Measurements from ENCODE around the gene DDC.

Gene DDC

GRCh38 chr7:50427518-50427917, 137.7 kb downstream of the DDC start:
- Histone ChIP-seq H3K9me3 (ENCODE audit: control insufficient read depth, low read length) (no peaks in the 10 kb centered on the region), H3K4me3 (ENCODE audit: extremely low read depth, insufficient read depth, low read length, poor library complexity, severe bottlenecking) (no peak overlapping the region), H3K36me3 (ENCODE audit: control insufficient read depth, insufficient read depth, low read length) (no peaks in the 10 kb centered on the region), H3K4me1 (ENCODE audit: control insufficient read depth, insufficient read depth, low read length, poor library complexity, severe bottlenecking) (no peaks in the 10 kb centered on the region), H3K27ac (ENCODE audit: low read depth, low read length, severe bottlenecking) (no peak overlapping the region)
- WGBS, 2 experiments (ENCODE audit: insufficient coverage in 2 of 2), result 87 to 100% methylated on average over 2 of the region's 2 CpGs

- Histone ChIP-seq H3K4me1 (ENCODE audit: control insufficient read depth, insufficient read depth, low read length, poor library complexity, severe bottlenecking) (no peaks in the 10 kb centered on the region), H3K9me3 (ENCODE audit: control insufficient read depth, low read length) (no peaks in the 10 kb centered on the region), H3K4me3 (ENCODE audit: extremely low read depth, insufficient read depth, low read length, poor library complexity, severe bottlenecking) (no peak overlapping the region), H3K36me3 (ENCODE audit: control insufficient read depth, insufficient read depth, low read length) (no peaks in the 10 kb centered on the region), H3K27ac (ENCODE audit: low read depth, low read length, severe bottlenecking) (no peak overlapping the region)
- WGBS, 2 experiments (ENCODE audit: insufficient coverage in 2 of 2), result 89% methylated on average over 3 to 4 of the region's 5 CpGs
Measured at GRCh38 chr7:50426280-50427045, 138.7 kb downstream of the DDC start.

GRCh38 chr7:50425318-50425717, 139.9 kb downstream of the DDC start:
- Histone ChIP-seq H3K4me1 (ENCODE audit: control insufficient read depth, insufficient read depth, low read length, poor library complexity, severe bottlenecking) (no peaks in the 10 kb centered on the region), H3K36me3 (ENCODE audit: control insufficient read depth, insufficient read depth, low read length) (no peaks in the 10 kb centered on the region), H3K4me3 (ENCODE audit: extremely low read depth, insufficient read depth, low read length, poor library complexity, severe bottlenecking) (no peak overlapping the region), H3K9me3 (ENCODE audit: control insufficient read depth, low read length) (no peaks in the 10 kb centered on the region), H3K27ac (ENCODE audit: low read depth, low read length, severe bottlenecking) (no peak overlapping the region)
- 94 to 96% methylated on average over 3 to 4 of the region's 6 CpGs for WGBS, 2 experiments (ENCODE audit: insufficient coverage in 2 of 2)

DNA sequence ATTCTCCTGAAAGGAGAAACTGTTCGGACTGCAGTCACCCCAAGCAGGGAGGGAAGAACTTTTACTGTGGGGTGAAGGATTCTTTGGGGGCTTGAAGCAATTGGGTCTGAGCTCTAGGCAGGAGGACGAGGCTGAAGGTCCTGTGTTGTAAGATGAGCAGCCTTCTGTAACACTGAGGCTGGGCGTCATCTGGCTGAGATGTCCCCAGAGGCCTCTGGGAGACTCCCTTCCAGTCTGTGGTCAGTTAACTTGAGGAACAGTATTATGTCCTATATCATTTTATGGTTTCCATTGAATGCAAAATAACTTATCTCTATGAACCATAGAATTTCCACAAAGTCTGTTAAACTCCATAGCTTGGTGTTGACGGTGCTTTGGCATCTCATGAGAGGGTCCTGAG, 141.3 kb downstream of the DDC start:
- no peaks in the 10 kb centered on the region for H3K36me3 ChIP-seq (ENCODE audit: control insufficient read depth, insufficient read depth, low read length)
- peaks cover 3% of the 10 kb centered on the region for H3K4me1 ChIP-seq (ENCODE audit: control insufficient read depth, insufficient read depth, low read length, poor library complexity, severe bottlenecking)
- WGBS, 2 experiments (ENCODE audit: insufficient coverage in 2 of 2), result 86 to 100% methylated on average over 2 to 3 of the region's 4 CpGs
- H3K27ac ChIP-seq (ENCODE audit: low read depth, low read length, severe bottlenecking), result no peak overlapping the region
- H3K4me3 ChIP-seq (ENCODE audit: extremely low read depth, insufficient read depth, low read length, poor library complexity, severe bottlenecking), result no peak overlapping the region
- H3K9me3 ChIP-seq (ENCODE audit: control insufficient read depth, low read length), result no peaks in the 10 kb centered on the region

DNA sequence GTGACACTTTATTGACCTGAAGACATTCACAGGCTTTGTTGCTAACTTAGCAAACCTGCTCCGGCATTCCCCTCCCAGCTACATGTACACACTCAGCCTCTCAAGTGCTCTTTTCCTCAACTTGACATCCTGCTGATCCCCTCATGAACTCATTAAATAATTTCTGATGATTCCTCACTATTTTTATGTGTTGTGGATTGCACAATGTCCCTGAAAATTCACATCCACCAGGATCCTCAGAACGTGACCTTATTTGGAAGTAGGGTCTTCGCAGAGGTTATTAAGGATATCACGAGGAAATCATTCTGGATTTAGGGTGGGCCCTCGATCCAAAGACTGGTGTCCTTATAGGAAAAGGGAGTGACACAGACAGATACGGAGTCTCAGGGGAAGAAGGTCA, 142.3 kb downstream of the DDC start:
- no peaks in the 10 kb centered on the region for H3K36me3 ChIP-seq (ENCODE audit: control insufficient read depth, insufficient read depth, low read length)
- no peaks in the 10 kb centered on the region for H3K9me3 ChIP-seq (ENCODE audit: control insufficient read depth, low read length)
- H3K4me1 ChIP-seq (ENCODE audit: control insufficient read depth, insufficient read depth, low read length, poor library complexity, severe bottlenecking), result peaks cover 8% of the 10 kb centered on the region
- H3K27ac ChIP-seq (ENCODE audit: low read depth, low read length, severe bottlenecking), result no peak overlapping the region
- 98 to 100% methylated on average over 4 to 6 of the region's 6 CpGs for WGBS, 2 experiments (ENCODE audit: insufficient coverage in 2 of 2)
- no peak overlapping the region for H3K4me3 ChIP-seq (ENCODE audit: extremely low read depth, insufficient read depth, low read length, poor library complexity, severe bottlenecking)

DNA sequence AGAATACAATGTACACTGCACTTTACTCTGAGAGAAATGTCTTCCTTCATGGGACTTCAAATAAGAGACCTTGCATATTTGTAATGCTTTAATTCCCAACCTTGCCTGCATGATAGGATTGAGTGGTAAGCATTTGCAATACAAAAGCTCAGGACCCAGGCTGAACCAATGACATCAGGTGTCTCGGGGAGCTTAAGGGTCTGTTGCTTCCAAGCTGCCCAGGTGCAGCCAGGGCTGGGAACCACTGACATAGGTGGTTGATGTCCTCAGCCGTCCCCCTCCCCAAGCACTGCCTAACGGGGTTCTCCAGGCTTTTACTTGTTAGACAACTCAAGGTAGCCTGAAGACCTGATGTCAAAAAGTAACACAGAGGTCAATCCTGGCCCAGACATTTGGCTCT, 144.2 kb downstream of the DDC start:
- Histone ChIP-seq H3K4me1 (ENCODE audit: control insufficient read depth, insufficient read depth, low read length, poor library complexity, severe bottlenecking) (peaks cover 8% of the 10 kb centered on the region), H3K36me3 (ENCODE audit: control insufficient read depth, insufficient read depth, low read length) (no peaks in the 10 kb centered on the region), H3K27ac (ENCODE audit: low read depth, low read length, severe bottlenecking) (no peak overlapping the region), H3K4me3 (ENCODE audit: extremely low read depth, insufficient read depth, low read length, poor library complexity, severe bottlenecking) (no peak overlapping the region), H3K9me3 (ENCODE audit: control insufficient read depth, low read length) (no peaks in the 10 kb centered on the region)
- 72 to 87% methylated on average over 2 to 3 of the region's 3 CpGs for WGBS, 2 experiments (ENCODE audit: insufficient coverage in 2 of 2)

DNA sequence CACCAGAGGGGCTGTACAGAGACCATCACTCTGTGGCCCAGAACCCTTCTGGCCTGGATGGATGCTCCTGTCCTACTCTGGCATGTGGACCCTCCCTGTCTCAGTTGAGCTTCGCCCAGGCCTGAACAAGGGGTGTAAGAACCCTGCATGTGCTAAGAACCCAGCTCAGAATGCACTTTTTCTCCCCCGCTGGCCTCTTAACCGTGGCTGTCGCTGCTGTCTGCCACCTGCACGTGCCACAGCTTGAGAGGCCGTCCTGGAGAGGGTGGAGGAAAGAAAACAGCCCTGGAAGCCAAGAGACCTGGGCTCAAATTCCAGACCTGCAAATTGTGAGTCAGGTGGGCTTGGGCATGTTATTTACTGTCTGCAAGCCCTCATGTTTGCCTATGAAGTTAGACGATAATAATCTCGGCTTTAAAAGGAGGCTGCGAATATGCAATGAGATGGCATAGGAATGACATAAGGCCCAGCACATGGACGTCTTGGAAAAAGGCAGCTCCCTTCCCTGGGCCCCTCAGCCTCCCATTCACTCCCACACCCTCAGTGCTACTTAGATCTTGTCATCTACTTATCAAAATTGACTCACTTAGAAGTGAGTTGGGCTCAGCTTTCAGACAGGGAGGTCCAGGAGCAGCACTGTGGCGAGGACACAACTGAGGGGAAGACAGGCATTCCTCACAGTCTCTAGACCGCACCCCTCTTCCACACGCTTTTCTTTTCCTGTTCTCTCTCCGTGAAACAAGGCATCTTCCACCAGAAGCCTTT, 146.5 kb downstream of the DDC start:
- 73 to 83% methylated on average over 6 to 7 of the region's 14 CpGs for WGBS, 2 experiments (ENCODE audit: insufficient coverage in 2 of 2)
- H3K4me3 ChIP-seq (ENCODE audit: extremely low read depth, insufficient read depth, low read length, poor library complexity, severe bottlenecking), result no peak overlapping the region

DNA sequence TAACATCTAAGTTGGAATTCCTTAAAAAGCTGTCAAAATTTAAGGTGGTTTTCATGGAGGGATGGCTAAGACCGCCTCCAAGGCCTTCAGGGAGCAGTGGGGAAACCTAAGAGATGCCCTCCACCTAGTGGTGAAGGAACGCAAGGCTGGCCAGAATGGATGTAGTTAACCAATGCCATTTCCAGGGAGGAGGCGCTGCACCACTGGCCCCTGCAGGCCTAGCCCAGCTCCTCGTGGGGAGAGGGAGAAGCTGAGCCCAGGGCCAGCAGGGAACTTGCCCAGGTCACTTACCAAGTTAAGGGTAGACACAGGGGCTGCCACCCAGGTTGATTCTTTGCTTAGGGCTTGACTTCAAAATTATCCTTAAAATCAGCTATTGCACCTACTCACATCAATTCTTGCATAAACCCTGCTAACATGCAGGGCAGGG, 147.1 kb downstream of the DDC start:
- 7 to 10% methylated on average over 4 of the region's 4 CpGs for WGBS, 2 experiments (ENCODE audit: insufficient coverage in 2 of 2)
- Histone ChIP-seq H3K9me3 (ENCODE audit: control insufficient read depth, low read length) (no peaks in the 10 kb centered on the region), H3K4me3 (ENCODE audit: extremely low read depth, insufficient read depth, low read length, poor library complexity, severe bottlenecking) (no peak overlapping the region), H3K27ac (ENCODE audit: low read depth, low read length, severe bottlenecking) (no peak overlapping the region), H3K36me3 (ENCODE audit: control insufficient read depth, insufficient read depth, low read length) (no peaks in the 10 kb centered on the region), H3K4me1 (ENCODE audit: control insufficient read depth, insufficient read depth, low read length, poor library complexity, severe bottlenecking) (peaks cover 8% of the 10 kb centered on the region)

More for the DNA sequence above, 146.5 kb downstream of the DDC start:
- no peaks in the 10 kb centered on the region for H3K36me3 ChIP-seq (ENCODE audit: control insufficient read depth, insufficient read depth, low read length)
- H3K4me1 ChIP-seq (ENCODE audit: control insufficient read depth, insufficient read depth, low read length, poor library complexity, severe bottlenecking), result peaks cover 8% of the 10 kb centered on the region
- H3K9me3 ChIP-seq (ENCODE audit: control insufficient read depth, low read length), result no peaks in the 10 kb centered on the region
- H3K27ac ChIP-seq (ENCODE audit: low read depth, low read length, severe bottlenecking), result no peak overlapping the region

- Histone ChIP-seq H3K4me1 (ENCODE audit: control insufficient read depth, insufficient read depth, low read length, poor library complexity, severe bottlenecking) (peaks cover 8% of the 10 kb centered on the region), H3K36me3 (ENCODE audit: control insufficient read depth, insufficient read depth, low read length) (no peaks in the 10 kb centered on the region), H3K4me3 (ENCODE audit: extremely low read depth, insufficient read depth, low read length, poor library complexity, severe bottlenecking) (no peak overlapping the region), H3K27ac (ENCODE audit: low read depth, low read length, severe bottlenecking) (no peak overlapping the region), H3K9me3 (ENCODE audit: control insufficient read depth, low read length) (no peaks in the 10 kb centered on the region)
- 78 to 90% methylated on average over 4 to 6 of the region's 7 CpGs for whole genome bisulfite sequencing, 2 experiments (ENCODE audit: insufficient coverage in 2 of 2)
Measured at GRCh38 chr7:50416527-50417182, 148.6 kb downstream of the DDC start.

DNA sequence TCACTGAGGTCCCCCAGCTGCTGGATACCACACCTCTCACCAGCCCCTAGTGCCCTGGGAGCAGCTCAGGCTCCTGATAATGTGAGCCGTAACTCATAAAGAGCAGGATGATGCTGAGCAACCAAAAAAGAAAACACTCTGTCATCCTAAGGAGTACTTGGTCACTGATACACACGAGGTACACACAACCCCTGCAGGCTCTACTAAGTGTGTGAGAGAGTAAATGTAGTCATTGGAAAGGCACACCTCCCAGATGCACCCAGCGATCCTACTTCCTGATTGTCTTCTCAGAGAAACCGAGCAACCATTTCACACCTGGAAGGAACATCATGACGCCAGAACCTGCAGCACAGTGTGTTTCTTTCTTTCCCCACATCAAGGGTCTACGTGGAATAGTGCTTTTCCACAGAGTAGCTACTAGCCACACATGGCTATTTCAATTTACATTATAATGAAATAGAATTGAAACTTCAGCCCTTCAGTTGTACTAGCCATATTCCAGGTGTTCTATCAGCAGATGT, 149.3 kb downstream of the DDC start:
- 66 to 95% methylated on average over 2 to 3 of the region's 6 CpGs for WGBS, 2 experiments (ENCODE audit: insufficient coverage in 2 of 2)
- H3K27ac ChIP-seq (ENCODE audit: low read depth, low read length, severe bottlenecking), result no peak overlapping the region
- H3K4me3 ChIP-seq (ENCODE audit: extremely low read depth, insufficient read depth, low read length, poor library complexity, severe bottlenecking), result no peak overlapping the region
- H3K9me3 ChIP-seq (ENCODE audit: control insufficient read depth, low read length), result no peaks in the 10 kb centered on the region
- H3K36me3 ChIP-seq (ENCODE audit: control insufficient read depth, insufficient read depth, low read length), result no peaks in the 10 kb centered on the region
- peaks cover 8% of the 10 kb centered on the region for H3K4me1 ChIP-seq (ENCODE audit: control insufficient read depth, insufficient read depth, low read length, poor library complexity, severe bottlenecking)
